Measurements from ENCODE around the gene TRIO. TPM values are rescaled to one million over a fixed set of nuclear protein-coding genes. Genes with fewer than 3 reads are reported as not detected.

TRIO gene
- total and polyA plus RNA-seq, 10 of the 15 experiments (the other 5 are each of a cell fraction or from before 2014, with no cell fraction given) = 5.1 to 96.4 (median 44.6) TPM

DNA sequence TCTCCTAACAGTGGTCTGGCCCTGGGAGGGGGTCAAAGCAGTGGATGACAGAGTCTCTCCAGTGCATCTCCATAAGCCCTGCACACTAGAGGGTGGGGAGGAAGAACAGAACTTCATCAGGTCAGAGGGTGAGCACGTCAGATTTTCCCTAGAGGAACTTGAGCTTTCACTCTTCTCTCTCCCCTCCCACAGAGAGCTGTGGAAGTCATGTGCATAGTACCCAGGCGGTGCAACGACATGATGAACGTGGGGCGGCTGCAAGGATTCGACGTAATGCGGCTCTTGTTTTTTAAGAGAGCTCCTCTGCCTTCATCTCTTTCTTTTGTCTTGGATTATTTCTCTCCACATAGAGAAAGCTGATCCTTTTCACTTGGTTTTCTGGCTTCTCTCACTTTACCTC is 338.2 kb downstream of the TRIO start (continued):
- TF ChIP-seq SIX5 (IDR thresholded peaks at IDR 0.05; ENCODE audit: low read depth, low read length, severe bottlenecking) (no peak), NR2F1 (conservative IDR thresholded peaks at IDR 0.05) (no peak), MYB (IDR thresholded peaks at IDR 0.05; ENCODE audit: borderline replicate concordance, low read depth, low read length) (no peak), ZNF217 (IDR thresholded peaks at IDR 0.05) (no peak), BCLAF1 (IDR thresholded peaks at IDR 0.05) (no peak), RAD21 (IDR thresholded peaks at IDR 0.05; ENCODE audit: insufficient read depth, low read depth, low read length) (no peak), YY1 (IDR thresholded peaks at IDR 0.05; ENCODE audit: low read depth, low read length) (no peak)

DNA sequence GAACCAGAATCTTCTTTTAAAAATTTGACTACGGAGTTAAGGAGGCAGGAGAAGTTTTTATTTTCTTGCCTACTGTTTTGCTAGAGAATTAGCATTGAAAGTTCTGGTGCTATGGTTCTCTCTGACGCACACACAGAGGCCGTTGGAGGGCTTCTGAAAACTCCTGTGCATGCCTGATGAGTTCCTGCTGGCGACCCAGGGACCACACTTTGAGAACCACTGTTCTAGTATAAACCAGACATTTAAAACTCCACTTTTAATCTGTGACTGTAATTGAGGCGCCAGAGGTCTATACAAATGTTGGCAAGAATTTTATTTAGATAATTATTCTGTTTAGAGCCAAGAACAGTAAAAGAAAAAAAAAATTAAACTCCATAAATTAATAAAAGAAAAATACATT is 338.9 kb downstream of the TRIO start:
- Histone ChIP-seq H2AFZ (ENCODE audit: control insufficient read depth, low read depth, low read length) (no peak overlapping the region), H3K36me3 (ENCODE audit: control insufficient read depth in 2 of 2, insufficient read depth in 2 of 2, low read length in 1 of 2) (peaks cover 10 to 30% of the 10 kb centered on the region in 2 experiments), H3K9ac (ENCODE audit: control insufficient read depth, insufficient read depth, low read length) (no peak overlapping the region), H3K4me2 (ENCODE audit: control insufficient read depth, insufficient read depth) (no peak overlapping the region), H4K20me1 (ENCODE audit: control insufficient read depth, insufficient read depth) (no peaks in the 10 kb centered on the region), H3K79me2 (ENCODE audit: control insufficient read depth, insufficient read depth, low read length) (no peaks in the 10 kb centered on the region), H3K4me3 (no peak overlapping the region), H3K27me3 (replicated peaks in 1 of 2; ENCODE audit: control insufficient read depth in 2 of 2, insufficient read depth in 2 of 2, low read length in 1 of 2) (no peaks in the 10 kb centered on the region), H3K4me1 (ENCODE audit: control insufficient read depth, insufficient read depth, low read length) (no peaks in the 10 kb centered on the region), H3K9me3 (replicated peaks; ENCODE audit: control insufficient read depth, insufficient read depth, low read length) (no peaks in the 10 kb centered on the region), H3K27ac (ENCODE audit: control insufficient read depth, insufficient read depth) (no peak overlapping the region)
- intact Hi-C loops (cut with micrococcal nuclease; ENCODE audit: unreplicated experiment) (no loop called here), in situ Hi-C loops (cut with MboI) (no loop called here)
- CTCF ChIA-PET = interaction anchor here (2.1 kb wide), 1 partner anchor 166 kb away, joined by 6 read pairs; no protein-coding TSS in a partner anchor
- TF ChIP-seq SKIL (IDR thresholded peaks at IDR 0.05; ENCODE audit: low read depth, poor library complexity, severe bottlenecking) = no peak
- FAIRE-seq (no peak), DNase-seq (ENCODE audit: low read depth, low spot score) (no peak), ATAC-seq (no peak)
- no TSS peak for BruUV-seq (replicated peaks)
- WGBS (ENCODE audit: insufficient coverage, insufficient replicate concordance, low lambda C conversion rate, missing lambda C conversion rate) = over 99% methylated on average over 5 of the region's 5 CpGs
- RAD21 ChIA-PET (ENCODE audit: unreplicated experiment) = no interaction called here
- POLR2A ChIA-PET = no interaction called here
- SMC1A ChIA-PET (ENCODE audit: uncharacterized antibody, unreplicated experiment) = interaction anchor here (0.8 to 1.8 kb wide), 2 partner anchors 12 to 71 kb away, joined by 3 to 5 read pairs; no protein-coding TSS in a partner anchor
